ENCODE data around the gene DNAH8. TPM values are rescaled to one million over a fixed set of nuclear protein-coding genes. Genes with fewer than 3 reads are reported as not detected.
A peak's percentile ranks its signal among the peaks of the same experiment; 100 is the strongest.

DNAH8 gene
- total and polyA plus RNA-seq, 11 donors, result 0.02 to 0.50 (median 0.02) TPM; not detected in 8

- ATAC-seq (no peak), DNase-seq (no peak)
- H3K27ac ChIP-seq, result no peak overlapping the region
- H3K36me3 ChIP-seq, result no peaks in the 10 kb centered on the region
- no peaks in the 10 kb centered on the region for H3K4me1 ChIP-seq
- TF ChIP-seq CTCF (IDR thresholded peaks at IDR 0.05) (no peak), POLR2A (IDR thresholded peaks at IDR 0.05) (no peak)
- no peak overlapping the region for H3K4me3 ChIP-seq
- no peaks in the 10 kb centered on the region for H3K9me3 ChIP-seq
- H3K27me3 ChIP-seq, result no peaks in the 10 kb centered on the region
- intact Hi-C loops (cut with DNase I), result no loop called here
These were observed 253.6 kb downstream of the DNAH8 start for GRCh38 chr6:38968702-38969149.

- no peak for DNase-seq
These were observed 258.3 kb downstream of the DNAH8 start for GRCh38 chr6:38973178-38974057.

GRCh38 chr6:38974389-38975151 is 259.5 kb downstream of the DNAH8 start:
- DNase-seq (no peak), ATAC-seq (peak in 3 of 4 donors; percentile 29 to 72 (median 69))
- peaks cover 0 to 25% (median 2%) of the 10 kb centered on the region in 9 donors for H3K27me3 ChIP-seq
- peak overlapping the region in 2 of 12 donors; percentile 11 to 29 for H3K27ac ChIP-seq
- 40 to 54% (median 46%) methylated on average over 7 of the region's 7 CpGs for WGBS, 4 donors
- H3K36me3 ChIP-seq, result no peaks in the 10 kb centered on the region
- no peak for TF ChIP-seq CTCF (IDR thresholded peaks at IDR 0.05)
- H3K4me3 ChIP-seq, result no peak overlapping the region
- intact Hi-C loops (cut with DNase I), result loop anchor here in 6 of 10 donors (2.0 to 10.0 kb wide), 6 partner anchors 110 to 333 kb away; no protein-coding TSS in a partner anchor
- peaks cover 0 to 7% (median 0%) of the 10 kb centered on the region in 12 donors for H3K4me1 ChIP-seq
- no peaks in the 10 kb centered on the region for H3K9me3 ChIP-seq

More at GRCh38 chr6:38973178-38974057, 258.3 kb downstream of the DNAH8 start:
- TF ChIP-seq CTCF (IDR thresholded peaks at IDR 0.05) (peak; percentile 31 to 70 (median 57)), POLR2A (IDR thresholded peaks at IDR 0.05) (no peak)
- Histone ChIP-seq H3K27me3 (peaks cover 0 to 13% (median 2%) of the 10 kb centered on the region in 9 donors), H3K4me3 (no peak overlapping the region), H3K4me1 (peaks cover 0 to 7% (median 0%) of the 10 kb centered on the region in 12 donors), H3K9me3 (no peaks in the 10 kb centered on the region), H3K36me3 (no peaks in the 10 kb centered on the region), H3K27ac (no peak overlapping the region)
- WGBS, 4 donors, result 62 to 67% (median 65%) methylated on average over 8 of the region's 8 CpGs
- intact Hi-C loops (cut with DNase I), result loop anchor here in 9 of 10 donors (1.0 to 10.0 kb wide), 8 partner anchors 111 to 337 kb away; no protein-coding TSS in a partner anchor
- peak; percentile 67 to 76 (median 72) for ATAC-seq
